ENCODE measurements around the gene NHSL2.

- TF ChIP-seq CTCF (IDR thresholded peaks at IDR 0.05) = no peak
- TF ChIP-seq POLR2AphosphoS5 (IDR thresholded peaks at IDR 0.05) = no peak
- TF ChIP-seq POLR2A (IDR thresholded peaks at IDR 0.05) = no peak
- no peak for TF ChIP-seq EP300 (IDR thresholded peaks at IDR 0.05; ENCODE audit: low read depth)
Measured at GRCh38 chrX:72048510-72049455, 138.1 kb downstream of the NHSL2 start.
